Measurements from ENCODE around the gene SRP54.
"Not testable (repeated sequence)": the region's sequence is repeated elsewhere in the genome, so short reads cannot be mapped to it uniquely, and the experiment has no call there.

The SRP54 gene

GRCh38 chr14:35050652-35051051 is 67.9 kb downstream of the SRP54 start:
- no peak for DNase-seq

GRCh38 chr14:35051796-35052195 is 69.0 kb downstream of the SRP54 start:
- DNase-seq: no peak

DNA sequence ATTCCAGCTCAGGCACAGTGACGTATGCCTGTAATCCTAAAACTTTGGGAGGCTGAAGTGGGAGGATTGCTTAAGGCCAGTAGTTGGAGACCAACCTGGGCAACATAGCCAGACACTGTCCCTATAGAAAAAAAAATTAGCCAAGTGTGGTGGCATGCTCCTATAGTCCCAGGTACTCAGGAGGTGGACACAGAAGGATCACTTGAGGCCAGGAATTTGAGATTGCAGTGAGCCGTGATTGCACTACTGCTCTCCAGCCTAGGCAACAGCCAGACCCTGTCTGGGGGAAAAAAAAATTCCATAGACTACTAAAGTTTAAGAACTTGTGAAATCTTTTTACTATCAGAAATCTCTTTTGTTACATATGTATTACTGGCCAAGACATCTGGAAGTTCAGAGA is 69.8 kb downstream of the SRP54 start:
- DNase-seq: no peak

DNA sequence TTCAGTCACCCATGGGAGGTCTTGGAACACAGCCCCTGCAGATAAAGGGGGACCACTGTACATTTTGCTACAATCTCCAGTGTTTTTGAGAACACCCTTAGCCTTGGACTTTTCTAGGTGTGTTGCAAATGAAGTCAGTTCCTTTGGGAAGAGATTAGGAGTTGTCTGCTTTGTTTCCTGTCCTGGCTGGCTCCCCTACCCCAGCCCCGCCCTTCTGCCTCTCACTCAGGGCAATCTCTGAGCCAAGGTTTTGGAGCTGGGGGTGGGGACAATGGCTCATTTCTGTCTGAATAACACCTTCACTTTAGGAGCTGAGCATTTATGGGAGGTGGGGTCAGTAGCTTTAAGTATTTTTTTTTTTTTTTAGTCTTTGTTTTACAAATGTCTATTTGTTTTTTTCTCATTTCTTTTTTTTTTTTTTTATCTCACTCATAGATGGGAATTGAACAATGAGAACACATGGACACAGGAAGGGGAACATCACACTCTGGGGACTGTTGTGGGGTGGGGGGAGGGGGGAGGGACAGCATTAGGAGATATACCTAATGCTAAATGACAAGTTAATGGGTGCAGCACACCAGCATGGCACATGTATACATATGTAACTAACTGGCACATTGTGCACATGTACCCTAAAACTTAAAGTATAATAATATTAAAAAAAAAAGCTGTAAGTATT is 78.5 kb downstream of the SRP54 start:
- not testable (repeated sequence) for DNase-seq

DNA sequence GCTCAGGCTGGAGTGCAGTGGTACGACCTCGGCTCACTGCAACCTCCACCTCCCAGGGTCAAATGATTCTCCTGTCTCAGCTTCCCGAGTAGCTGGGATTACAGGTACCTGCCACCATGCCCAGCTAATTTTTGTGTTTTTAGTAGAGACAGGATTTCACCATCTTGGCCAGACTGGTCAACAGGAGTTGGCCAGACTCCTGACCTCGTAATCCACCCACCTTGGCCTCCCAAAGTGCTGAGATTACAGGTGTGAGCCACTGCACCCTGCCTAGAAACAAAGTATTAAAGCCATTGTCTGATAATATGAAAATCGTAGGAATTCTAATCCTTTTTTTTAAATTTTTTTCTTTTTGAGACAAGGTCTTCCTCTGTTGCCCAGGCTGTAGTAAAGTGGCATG is 82.9 kb downstream of the SRP54 start:
- not testable (repeated sequence) for DNase-seq

GRCh38 chr14:35068238-35069012 is 85.6 kb downstream of the SRP54 start:
- DNase-seq: no peak

DNA sequence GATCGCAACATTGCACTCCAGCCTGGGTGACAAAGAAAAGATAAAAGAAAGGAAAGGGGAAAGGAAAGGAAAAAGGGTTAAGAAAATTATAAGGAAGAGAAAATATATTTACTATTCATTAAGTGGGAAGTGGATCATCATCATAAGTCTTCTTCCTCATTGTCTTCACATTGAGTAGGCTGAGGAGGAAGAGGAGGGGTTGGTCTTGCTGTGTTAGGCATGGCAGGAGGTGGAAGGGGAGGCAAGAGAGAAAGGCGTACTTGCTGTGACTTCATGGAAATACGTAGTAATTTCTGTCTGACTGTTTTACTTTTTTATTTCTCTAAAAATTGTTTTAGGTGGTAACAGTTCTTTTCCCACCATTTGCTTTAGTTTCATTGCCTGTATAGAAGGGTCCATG is 89.4 kb downstream of the SRP54 start:
- DNase-seq: no peak

GRCh38 chr14:35073486-35073885 is 90.7 kb downstream of the SRP54 start:
- DNase-seq: no peak

DNA sequence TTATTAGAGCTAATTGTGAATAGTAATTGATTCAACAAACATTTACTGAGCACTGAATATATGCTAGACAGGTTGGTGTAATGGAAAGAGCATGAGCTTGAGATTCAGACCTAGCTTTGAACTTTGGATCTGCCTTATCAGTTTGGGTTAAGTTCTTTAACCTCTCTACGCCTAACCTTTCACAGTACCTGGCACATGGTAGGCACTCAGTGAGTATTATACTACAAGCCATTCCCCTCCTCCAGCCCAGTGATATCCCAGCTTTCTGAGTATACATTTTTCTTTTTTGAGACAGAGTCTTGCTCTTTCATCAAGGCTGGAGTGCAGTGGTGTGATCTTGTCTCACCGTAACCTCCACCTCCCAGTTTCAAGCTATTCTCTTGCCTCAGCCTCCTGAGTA is 95.3 kb downstream of the SRP54 start:
- no peak for DNase-seq

Data from AML-193 (cell line).